ENCODE results near the gene PTHLH.

PTHLH gene

DNA sequence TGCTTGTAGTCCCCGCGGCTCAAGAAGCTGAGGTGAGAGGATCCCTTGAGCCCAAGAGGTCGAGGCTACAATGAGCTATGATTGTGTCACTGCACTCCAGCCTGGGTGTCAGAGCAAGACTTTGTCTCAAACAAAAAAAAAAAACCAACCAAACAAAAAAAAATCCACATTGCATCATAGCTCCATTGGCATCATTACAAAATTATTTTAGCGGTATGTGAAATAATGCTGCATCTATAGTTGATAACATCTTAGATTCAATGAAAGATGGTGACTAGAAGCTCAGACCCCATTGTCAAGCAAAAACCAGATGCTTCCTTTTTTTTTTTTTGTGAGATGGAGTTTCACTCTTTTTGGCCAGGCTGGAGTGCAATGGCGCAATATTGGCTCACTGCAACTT, 14.8 kb upstream of the PTHLH start:
- TF ChIP-seq, protein P1, sequence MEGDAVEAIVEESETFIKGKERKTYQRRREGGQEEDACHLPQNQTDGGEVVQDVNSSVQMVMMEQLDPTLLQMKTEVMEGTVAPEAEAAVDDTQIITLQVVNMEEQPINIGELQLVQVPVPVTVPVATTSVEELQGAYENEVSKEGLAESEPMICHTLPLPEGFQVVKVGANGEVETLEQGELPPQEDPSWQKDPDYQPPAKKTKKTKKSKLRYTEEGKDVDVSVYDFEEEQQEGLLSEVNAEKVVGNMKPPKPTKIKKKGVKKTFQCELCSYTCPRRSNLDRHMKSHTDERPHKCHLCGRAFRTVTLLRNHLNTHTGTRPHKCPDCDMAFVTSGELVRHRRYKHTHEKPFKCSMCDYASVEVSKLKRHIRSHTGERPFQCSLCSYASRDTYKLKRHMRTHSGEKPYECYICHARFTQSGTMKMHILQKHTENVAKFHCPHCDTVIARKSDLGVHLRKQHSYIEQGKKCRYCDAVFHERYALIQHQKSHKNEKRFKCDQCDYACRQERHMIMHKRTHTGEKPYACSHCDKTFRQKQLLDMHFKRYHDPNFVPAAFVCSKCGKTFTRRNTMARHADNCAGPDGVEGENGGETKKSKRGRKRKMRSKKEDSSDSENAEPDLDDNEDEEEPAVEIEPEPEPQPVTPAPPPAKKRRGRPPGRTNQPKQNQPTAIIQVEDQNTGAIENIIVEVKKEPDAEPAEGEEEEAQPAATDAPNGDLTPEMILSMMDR (IDR thresholded peaks at IDR 0.05), result no peak

- TF ChIP-seq, protein P1 (IDR thresholded peaks at IDR 0.05), result no peak
Observed at GRCh38 chr12:27984275-27984674, 11.7 kb upstream of the PTHLH start.

- TF ChIP-seq, protein P1 (IDR thresholded peaks at IDR 0.05), result no peak
Observed at GRCh38 chr12:27982951-27983350, 10.4 kb upstream of the PTHLH start.

DNA sequence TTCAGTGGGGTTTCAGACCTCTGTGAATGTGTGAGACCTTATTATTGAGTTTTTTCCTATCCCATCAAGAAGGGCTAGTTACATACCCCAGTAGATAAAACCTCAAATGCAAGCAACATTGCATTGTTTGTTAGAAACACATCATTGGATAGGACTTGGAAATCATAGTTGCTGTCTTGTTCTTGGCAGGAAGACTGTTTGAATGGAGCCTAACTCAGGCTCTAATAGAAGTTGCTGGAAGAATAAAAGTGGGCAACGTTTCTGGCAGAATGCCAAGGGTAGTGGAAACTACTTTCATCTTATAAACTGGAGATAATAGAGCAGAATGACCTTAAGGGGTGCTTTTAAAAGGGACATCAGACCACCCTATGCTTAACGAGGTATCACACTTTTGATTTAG, 9.9 kb upstream of the PTHLH start:
- TF ChIP-seq, protein P1 (IDR thresholded peaks at IDR 0.05), result no peak

- TF ChIP-seq, protein P1 (IDR thresholded peaks at IDR 0.05), result no peak
Observed at GRCh38 chr12:27981874-27982273, 9.3 kb upstream of the PTHLH start.

GRCh38 chr12:27979145-27979544, 6.6 kb upstream of the PTHLH start:
- TF ChIP-seq, protein P1 (IDR thresholded peaks at IDR 0.05), result no peak

DNA sequence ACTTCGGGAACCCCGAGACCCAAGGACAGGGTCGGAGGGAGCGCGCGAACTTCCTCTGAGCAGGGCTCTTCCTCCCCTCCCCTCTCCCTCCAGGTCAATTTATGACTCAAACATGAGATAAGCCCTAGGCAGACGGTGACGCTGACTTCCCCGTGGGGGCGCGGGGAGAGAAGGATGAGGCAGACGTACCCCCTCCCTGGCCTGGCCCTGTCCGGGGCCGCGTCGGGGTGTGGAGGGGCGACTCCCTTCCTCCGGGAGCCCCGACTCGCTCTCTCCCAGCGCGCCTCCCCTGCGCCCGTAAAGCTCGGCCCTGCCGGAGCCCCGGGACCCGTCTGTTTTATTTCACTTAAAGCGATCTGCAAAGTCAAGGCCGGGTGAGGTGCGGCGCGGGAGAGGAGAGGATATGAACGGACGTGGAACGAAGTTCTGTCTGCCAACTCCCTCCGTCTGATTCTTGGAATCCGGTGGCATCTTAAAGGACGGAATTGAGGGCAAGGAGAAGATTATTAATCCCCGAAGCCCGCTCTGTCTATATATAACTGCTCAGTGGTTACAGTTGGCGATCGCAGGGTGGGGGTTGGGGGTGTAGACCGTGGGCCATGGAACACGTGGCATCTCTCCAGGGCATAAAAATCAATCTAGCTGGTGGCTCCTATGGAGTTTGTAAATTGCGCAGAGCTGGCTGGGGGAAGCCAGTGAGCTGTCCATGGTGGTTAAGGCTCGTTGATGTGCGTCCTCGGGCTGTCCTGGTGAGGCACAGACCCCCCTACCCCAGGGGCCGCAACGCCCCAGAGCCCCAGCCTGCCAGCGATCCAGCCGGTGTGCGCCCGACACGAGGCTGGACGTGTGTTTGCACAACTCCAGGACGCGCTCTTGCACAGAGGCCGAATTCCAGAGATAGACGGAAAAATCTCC, 2.9 kb upstream of the PTHLH start:
- TF ChIP-seq, protein P1 (IDR thresholded peaks at IDR 0.05), result no peak
